Stomach (tissue), 4 donors: ENCODE data around the gene C22orf15.

Experiments used
- EP300 ChIP-seq: sonication (generic); formaldehyde crosslinking; IDR thresholded peaks from one replicate; pipeline ENCODE4 v1.6.1; 2017; ENCODE audit warnings: antibody characterized with exemption
- POLR2A ChIP-seq, 4 donors: fragments of 450-650 bp; IDR thresholded peaks; one replicate each; pipeline ENCODE4 v1.6.1; 2016; ENCODE audit warnings: antibody characterized with exemption in 4 of 4, control low read depth in 2 of 4, mild to moderate bottlenecking in 1 of 4, moderate library complexity in 1 of 4
- POLR2AphosphoS5 ChIP-seq, 3 donors: sonication (generic); formaldehyde crosslinking; IDR thresholded peaks; one replicate each; pipeline ENCODE4 v1.6.1; 2016; ENCODE audit warnings: antibody characterized with exemption in 3 of 3
- TF ChIP-seq, protein P1 (sequence below), 7 experiments: fragments of 450-650 bp in 4 of 7; fragments of 200-600 bp in 3 of 7; sonication (generic) in 3 of 7; IDR thresholded peaks; one replicate each; pipeline ENCODE4 v1.5.1; 2016 to 2019; ENCODE audit warnings: antibody characterized with exemption in 7 of 7, control low read depth in 2 of 7, mild to moderate bottlenecking in 1 of 7

DNA sequence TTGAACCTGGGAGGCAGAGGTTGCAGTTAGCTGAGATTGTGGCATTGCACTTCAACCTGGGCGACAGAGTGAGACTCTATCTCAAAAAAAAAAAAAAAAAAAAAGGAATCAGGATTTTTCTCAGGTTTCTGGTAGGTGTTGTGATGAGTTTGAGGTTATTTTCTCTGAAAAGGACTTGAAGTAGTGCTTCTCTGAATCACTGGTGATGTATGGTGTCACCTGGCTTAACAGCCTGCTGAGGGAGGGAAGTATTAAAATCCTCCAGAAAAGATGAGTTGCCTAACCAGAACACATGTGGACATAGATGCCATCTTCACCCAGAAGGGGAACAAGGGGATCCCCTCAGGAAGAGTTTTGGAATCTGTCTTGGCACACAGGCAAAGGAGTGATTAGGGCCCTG, 44.0 kb downstream of the C22orf15 start:
- TF ChIP-seq, protein P1, sequence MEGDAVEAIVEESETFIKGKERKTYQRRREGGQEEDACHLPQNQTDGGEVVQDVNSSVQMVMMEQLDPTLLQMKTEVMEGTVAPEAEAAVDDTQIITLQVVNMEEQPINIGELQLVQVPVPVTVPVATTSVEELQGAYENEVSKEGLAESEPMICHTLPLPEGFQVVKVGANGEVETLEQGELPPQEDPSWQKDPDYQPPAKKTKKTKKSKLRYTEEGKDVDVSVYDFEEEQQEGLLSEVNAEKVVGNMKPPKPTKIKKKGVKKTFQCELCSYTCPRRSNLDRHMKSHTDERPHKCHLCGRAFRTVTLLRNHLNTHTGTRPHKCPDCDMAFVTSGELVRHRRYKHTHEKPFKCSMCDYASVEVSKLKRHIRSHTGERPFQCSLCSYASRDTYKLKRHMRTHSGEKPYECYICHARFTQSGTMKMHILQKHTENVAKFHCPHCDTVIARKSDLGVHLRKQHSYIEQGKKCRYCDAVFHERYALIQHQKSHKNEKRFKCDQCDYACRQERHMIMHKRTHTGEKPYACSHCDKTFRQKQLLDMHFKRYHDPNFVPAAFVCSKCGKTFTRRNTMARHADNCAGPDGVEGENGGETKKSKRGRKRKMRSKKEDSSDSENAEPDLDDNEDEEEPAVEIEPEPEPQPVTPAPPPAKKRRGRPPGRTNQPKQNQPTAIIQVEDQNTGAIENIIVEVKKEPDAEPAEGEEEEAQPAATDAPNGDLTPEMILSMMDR (IDR thresholded peaks at IDR 0.05), result no peak
- TF ChIP-seq POLR2A (IDR thresholded peaks at IDR 0.05) (no peak), POLR2AphosphoS5 (IDR thresholded peaks at IDR 0.05) (no peak), EP300 (no peak)
